ENCODE measurements around the gene SPATA12.

The SPATA12 gene, protein sequence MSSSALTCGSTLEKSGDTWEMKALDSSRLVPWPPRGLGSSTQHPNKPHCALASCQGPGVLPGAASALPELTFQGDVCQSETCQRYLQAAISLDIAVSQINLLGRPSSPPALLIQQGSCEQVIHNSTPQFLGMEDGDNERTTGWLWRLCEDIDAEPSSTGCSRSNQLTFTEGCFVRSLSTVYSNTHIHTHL

DNA sequence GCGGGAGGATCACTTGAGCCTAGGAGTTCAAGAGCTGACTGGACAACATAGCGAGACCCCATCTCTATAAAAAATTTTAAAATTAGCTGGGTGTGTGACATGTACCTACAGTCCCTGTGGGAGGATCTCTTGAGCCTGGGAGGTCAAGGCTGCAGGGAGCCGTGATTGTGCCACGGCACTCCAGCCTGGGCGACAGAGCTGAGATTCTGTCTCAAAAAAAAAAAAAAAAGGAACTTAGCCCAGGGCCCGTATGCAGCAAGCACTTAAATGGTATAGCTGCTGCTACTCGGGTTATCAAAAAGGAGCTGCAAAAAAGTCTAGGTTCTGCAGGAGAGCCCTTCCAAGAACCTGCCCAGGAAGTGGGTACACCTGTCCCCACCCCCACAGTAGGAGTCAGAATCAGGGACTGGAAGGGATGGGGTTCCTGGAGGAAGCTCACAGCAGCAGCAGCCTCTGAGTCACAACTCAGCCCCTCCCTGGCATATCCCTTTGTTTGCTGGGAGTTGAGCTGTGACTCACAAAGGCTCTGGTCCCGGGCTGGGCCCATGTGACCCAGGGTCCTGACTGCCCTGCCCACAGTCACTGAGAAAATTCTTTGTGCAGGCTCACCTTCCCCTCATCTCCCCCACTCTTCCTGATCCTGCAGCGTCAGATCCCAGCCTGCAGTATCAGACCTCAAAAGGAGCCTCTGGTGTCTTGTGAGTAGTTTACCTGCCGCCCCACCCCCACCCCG lies at the start of gene SPATA12:
Gene SPATA12 (plus strand): TSS at position 576 of the 733 bp plus-strand sequence. CDS start 13,031 bp downstream, outside the sequence.
- H3K27me3 ChIP-seq (ENCODE audit: control insufficient read depth, insufficient read depth, low read length) = no peaks in the 10 kb centered on the region
- peaks cover 18% of the 10 kb centered on the region for H3K4me1 ChIP-seq (ENCODE audit: control insufficient read depth, insufficient read depth, low read length)
- H3K4me3 ChIP-seq (ENCODE audit: low read depth, low read length) = 0 out of 2 replicates have a peak within 1 kb of the TSS, but pooled peaks have one; percentile 4
- peak within 1 kb of the TSS; percentile 72 for H3K27ac ChIP-seq (ENCODE audit: low read depth, low read length)
- peak within 1 kb of the TSS; percentile 56 for H3K9ac ChIP-seq (ENCODE audit: low read depth, low read length)
- no peaks in the 10 kb centered on the region for H3K36me3 ChIP-seq (ENCODE audit: control insufficient read depth, insufficient read depth, low read length)
- no peaks in the 10 kb centered on the region for H3K9me3 ChIP-seq (ENCODE audit: control insufficient read depth, insufficient read depth, low read length)

DNA sequence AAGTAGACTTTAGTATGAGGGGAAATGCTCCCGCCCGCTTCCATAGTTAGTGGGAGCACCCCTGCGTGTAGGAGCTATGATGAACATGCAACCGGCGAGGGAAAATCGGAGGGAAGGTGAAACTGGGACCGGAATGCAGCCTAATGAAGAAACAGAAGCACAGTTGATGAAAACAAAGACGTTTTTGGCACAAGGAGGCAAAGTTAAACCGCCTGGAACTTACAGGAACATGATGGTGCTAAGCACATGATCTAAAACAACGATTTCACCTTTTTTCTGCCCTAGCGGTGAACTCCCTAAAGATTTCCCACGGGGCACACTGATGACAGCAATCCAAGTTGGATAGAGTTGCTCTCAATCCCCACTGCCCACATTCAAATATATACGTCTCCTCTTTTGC lies 49.4 kb upstream of the SPATA12 start:
- Histone ChIP-seq H3K27ac (ENCODE audit: low read depth, low read length) (no peak overlapping the region), H3K27me3 (ENCODE audit: control insufficient read depth, insufficient read depth, low read length) (no peaks in the 10 kb centered on the region), H3K4me3 (ENCODE audit: low read depth, low read length) (no peak overlapping the region), H3K4me1 (ENCODE audit: control insufficient read depth, insufficient read depth, low read length) (peaks cover 23% of the 10 kb centered on the region), H3K9ac (ENCODE audit: low read depth, low read length) (no peak overlapping the region; the same call in 1 of the 2 replicates), H3K9me3 (ENCODE audit: control insufficient read depth, insufficient read depth, low read length) (no peaks in the 10 kb centered on the region), H3K36me3 (ENCODE audit: control insufficient read depth, insufficient read depth, low read length) (no peaks in the 10 kb centered on the region)

DNA sequence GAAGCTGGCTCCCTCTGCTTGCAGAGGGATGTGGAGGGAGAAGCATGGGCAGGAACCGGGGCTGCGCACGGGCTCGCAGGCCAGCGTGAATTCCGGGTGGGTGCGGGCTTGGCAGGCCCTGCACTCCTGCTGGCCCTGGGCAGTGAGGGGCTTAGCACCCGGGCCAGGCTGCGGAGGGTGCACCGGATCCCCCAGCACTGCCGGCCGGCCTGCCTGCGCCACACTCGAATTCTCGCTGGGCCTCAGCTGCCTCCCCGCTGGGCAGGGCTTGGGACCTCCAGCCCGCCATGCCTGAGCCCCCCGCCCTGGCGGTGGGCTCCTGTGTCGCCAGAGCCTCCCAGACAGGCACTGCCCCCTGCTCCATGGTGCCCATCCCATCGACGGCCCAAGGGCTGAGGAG lies 47.6 kb upstream of the SPATA12 start:
- no peak overlapping the region for H3K27ac ChIP-seq (ENCODE audit: low read depth, low read length)
- H3K9ac ChIP-seq (ENCODE audit: low read depth, low read length) = no peak overlapping the region
- no peaks in the 10 kb centered on the region for H3K36me3 ChIP-seq (ENCODE audit: control insufficient read depth, insufficient read depth, low read length)
- H3K27me3 ChIP-seq (ENCODE audit: control insufficient read depth, insufficient read depth, low read length) = no peaks in the 10 kb centered on the region
- no peak overlapping the region for H3K4me3 ChIP-seq (ENCODE audit: low read depth, low read length)
- no peaks in the 10 kb centered on the region for H3K9me3 ChIP-seq (ENCODE audit: control insufficient read depth, insufficient read depth, low read length)
- peaks cover 27% of the 10 kb centered on the region for H3K4me1 ChIP-seq (ENCODE audit: control insufficient read depth, insufficient read depth, low read length)

DNA sequence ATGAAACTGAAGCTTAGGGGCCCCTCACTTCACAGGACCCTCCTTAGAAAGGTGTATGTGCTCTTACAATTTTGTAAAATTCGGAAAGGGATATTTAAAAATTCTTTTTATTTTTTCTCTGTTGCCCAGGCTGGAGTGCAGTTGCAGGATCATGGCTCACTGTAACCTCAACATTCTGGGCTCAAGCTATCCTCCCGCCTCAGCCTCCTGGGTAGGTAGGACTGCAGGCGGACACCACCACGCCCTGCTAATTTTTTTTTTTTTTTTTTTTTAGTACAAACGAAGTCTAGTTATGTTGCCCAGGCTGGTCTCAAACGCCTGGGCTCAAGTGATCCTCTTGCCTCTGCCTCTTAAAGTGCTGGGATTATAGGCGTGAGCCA lies 45.1 kb upstream of the SPATA12 start:
- H3K4me1 ChIP-seq (ENCODE audit: control insufficient read depth, insufficient read depth, low read length) = peaks cover 27% of the 10 kb centered on the region
- H3K36me3 ChIP-seq (ENCODE audit: control insufficient read depth, insufficient read depth, low read length) = no peaks in the 10 kb centered on the region
- H3K4me3 ChIP-seq (ENCODE audit: low read depth, low read length) = no peak overlapping the region
- H3K27ac ChIP-seq (ENCODE audit: low read depth, low read length) = peak overlapping the region; percentile 35
- no peaks in the 10 kb centered on the region for H3K27me3 ChIP-seq (ENCODE audit: control insufficient read depth, insufficient read depth, low read length)
- no peaks in the 10 kb centered on the region for H3K9me3 ChIP-seq (ENCODE audit: control insufficient read depth, insufficient read depth, low read length)
- no peak overlapping the region for H3K9ac ChIP-seq (ENCODE audit: low read depth, low read length)

DNA sequence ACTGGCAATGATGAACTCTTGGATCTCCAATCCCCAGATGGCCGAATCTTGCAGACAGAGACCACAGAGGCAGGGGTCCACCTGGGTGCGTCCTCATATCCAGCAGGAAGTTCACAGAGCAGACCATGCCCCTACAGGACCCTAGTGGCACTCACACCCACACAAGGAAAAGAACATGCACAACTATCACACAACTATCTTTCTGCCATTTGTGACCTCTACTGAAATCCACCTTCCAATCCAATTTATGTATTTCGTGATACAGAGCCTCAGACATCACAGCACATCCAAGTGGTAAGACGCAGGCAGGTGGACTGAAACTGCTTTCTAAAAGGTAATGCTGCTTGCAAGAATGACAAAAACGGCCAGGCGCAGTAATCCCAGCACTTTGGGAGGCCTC lies 44.6 kb upstream of the SPATA12 start:
- H3K27ac ChIP-seq (ENCODE audit: low read depth, low read length) = no peak overlapping the region
- no peak overlapping the region for H3K4me3 ChIP-seq (ENCODE audit: low read depth, low read length)
- no peak overlapping the region for H3K9ac ChIP-seq (ENCODE audit: low read depth, low read length)
- H3K4me1 ChIP-seq (ENCODE audit: control insufficient read depth, insufficient read depth, low read length) = peaks cover 27% of the 10 kb centered on the region
- H3K36me3 ChIP-seq (ENCODE audit: control insufficient read depth, insufficient read depth, low read length) = no peaks in the 10 kb centered on the region
- no peaks in the 10 kb centered on the region for H3K9me3 ChIP-seq (ENCODE audit: control insufficient read depth, insufficient read depth, low read length)
- no peaks in the 10 kb centered on the region for H3K27me3 ChIP-seq (ENCODE audit: control insufficient read depth, insufficient read depth, low read length)

DNA sequence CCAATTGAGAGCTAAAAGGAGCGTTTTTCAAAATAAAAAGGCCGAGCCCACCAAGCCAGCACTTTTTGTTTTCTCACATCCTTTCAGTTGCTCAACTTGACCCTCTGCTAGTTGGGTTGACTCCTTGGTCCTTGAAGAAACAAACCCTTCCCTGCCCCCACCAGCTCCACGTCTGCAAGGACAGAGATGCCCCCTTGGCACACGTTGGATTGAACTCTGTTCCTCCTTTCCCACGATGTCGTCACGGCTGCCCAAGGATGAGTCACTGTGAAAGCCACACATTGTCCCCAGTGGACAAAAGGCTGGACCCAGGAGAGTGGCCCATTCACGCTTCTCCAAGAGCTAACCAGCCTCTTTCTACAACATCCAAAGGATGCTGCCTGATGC lies 43.0 kb upstream of the SPATA12 start:
- H3K9me3 ChIP-seq (ENCODE audit: control insufficient read depth, insufficient read depth, low read length) = no peaks in the 10 kb centered on the region
- H3K4me1 ChIP-seq (ENCODE audit: control insufficient read depth, insufficient read depth, low read length) = peaks cover 27% of the 10 kb centered on the region
- H3K4me3 ChIP-seq (ENCODE audit: low read depth, low read length) = no peak overlapping the region
- no peaks in the 10 kb centered on the region for H3K36me3 ChIP-seq (ENCODE audit: control insufficient read depth, insufficient read depth, low read length)
- H3K9ac ChIP-seq (ENCODE audit: low read depth, low read length) = no peak overlapping the region
- peak overlapping the region; percentile 71 for H3K27ac ChIP-seq (ENCODE audit: low read depth, low read length)
- H3K27me3 ChIP-seq (ENCODE audit: control insufficient read depth, insufficient read depth, low read length) = no peaks in the 10 kb centered on the region

DNA sequence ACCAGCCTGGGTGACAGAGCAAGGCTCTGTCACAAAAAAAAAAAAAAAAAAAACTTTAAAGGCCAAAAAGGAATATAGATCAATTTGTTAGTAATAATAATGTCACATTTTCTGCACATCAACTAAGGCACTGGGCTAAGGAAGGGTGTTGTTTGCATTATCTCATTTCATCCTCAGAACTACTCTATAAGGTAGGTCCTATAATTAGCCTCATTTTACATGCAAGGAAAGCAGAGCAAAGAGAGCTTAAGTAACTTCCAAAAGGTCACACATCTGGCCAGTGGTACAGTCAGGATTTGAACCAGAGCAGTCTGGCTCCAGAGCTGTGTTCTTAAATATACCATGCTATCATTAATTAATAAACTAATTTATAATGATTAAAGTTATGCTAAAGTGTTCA lies 42.2 kb upstream of the SPATA12 start:
- no peaks in the 10 kb centered on the region for H3K9me3 ChIP-seq (ENCODE audit: control insufficient read depth, insufficient read depth, low read length)
- no peak overlapping the region for H3K4me3 ChIP-seq (ENCODE audit: low read depth, low read length)
- H3K27ac ChIP-seq (ENCODE audit: low read depth, low read length) = no peak overlapping the region
- no peak overlapping the region for H3K9ac ChIP-seq (ENCODE audit: low read depth, low read length)
- peaks cover 27% of the 10 kb centered on the region for H3K4me1 ChIP-seq (ENCODE audit: control insufficient read depth, insufficient read depth, low read length)
- no peaks in the 10 kb centered on the region for H3K36me3 ChIP-seq (ENCODE audit: control insufficient read depth, insufficient read depth, low read length)
- no peaks in the 10 kb centered on the region for H3K27me3 ChIP-seq (ENCODE audit: control insufficient read depth, insufficient read depth, low read length)

DNA sequence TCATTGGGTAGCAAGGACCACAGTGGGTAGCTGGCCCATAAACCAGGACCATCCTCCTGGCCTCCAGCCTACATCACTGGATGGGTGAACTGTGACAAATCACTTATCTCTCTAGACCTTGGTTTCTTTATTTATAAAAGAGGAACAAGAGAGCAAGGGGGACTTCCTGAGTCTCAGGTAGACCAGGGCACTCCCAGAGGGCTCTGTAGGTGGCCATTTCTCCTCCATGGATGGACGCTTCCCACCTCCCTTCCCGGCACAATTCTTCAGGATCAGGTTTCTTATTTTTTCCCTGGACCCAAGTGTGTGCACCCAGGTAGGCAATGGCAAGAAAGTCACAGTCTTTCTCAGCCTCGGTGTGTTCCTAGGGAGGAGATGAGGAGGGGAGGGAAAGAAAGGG lies 41.4 kb upstream of the SPATA12 start:
- H3K27ac ChIP-seq (ENCODE audit: low read depth, low read length) = no peak overlapping the region

DNA sequence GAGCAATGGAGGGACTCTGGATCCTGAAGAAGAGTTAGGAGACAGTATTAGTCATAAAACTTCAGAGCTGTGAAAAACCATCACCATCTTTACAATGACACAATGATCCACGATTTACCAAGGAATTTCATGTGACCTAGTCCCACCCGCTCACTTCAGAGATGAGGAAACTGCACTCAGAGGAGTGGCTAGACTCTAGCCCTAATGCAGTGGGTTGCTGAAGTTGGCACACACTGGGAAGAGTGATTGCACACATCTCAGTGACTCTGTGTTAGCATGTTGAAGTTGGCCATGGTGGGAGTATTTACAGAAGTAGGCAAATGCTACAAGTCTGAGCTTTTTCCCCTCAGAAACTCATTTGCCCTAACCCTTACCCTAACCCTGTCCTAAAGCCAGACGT lies 35.2 kb upstream of the SPATA12 start:
- Histone ChIP-seq H3K36me3 (ENCODE audit: control insufficient read depth, insufficient read depth, low read length) (no peaks in the 10 kb centered on the region), H3K9me3 (ENCODE audit: control insufficient read depth, insufficient read depth, low read length) (no peaks in the 10 kb centered on the region), H3K9ac (ENCODE audit: low read depth, low read length) (no peak overlapping the region), H3K27ac (ENCODE audit: low read depth, low read length) (no peak overlapping the region), H3K4me1 (ENCODE audit: control insufficient read depth, insufficient read depth, low read length) (no peaks in the 10 kb centered on the region), H3K27me3 (ENCODE audit: control insufficient read depth, insufficient read depth, low read length) (no peaks in the 10 kb centered on the region), H3K4me3 (ENCODE audit: low read depth, low read length) (no peak overlapping the region)

More for the DNA sequence above, 41.4 kb upstream of the SPATA12 start:
- no peak overlapping the region for H3K9ac ChIP-seq (ENCODE audit: low read depth, low read length)
- no peak overlapping the region for H3K4me3 ChIP-seq (ENCODE audit: low read depth, low read length)
- H3K36me3 ChIP-seq (ENCODE audit: control insufficient read depth, insufficient read depth, low read length) = no peaks in the 10 kb centered on the region
- no peaks in the 10 kb centered on the region for H3K27me3 ChIP-seq (ENCODE audit: control insufficient read depth, insufficient read depth, low read length)
- H3K9me3 ChIP-seq (ENCODE audit: control insufficient read depth, insufficient read depth, low read length) = no peaks in the 10 kb centered on the region
- H3K4me1 ChIP-seq (ENCODE audit: control insufficient read depth, insufficient read depth, low read length) = peaks cover 27% of the 10 kb centered on the region

DNA sequence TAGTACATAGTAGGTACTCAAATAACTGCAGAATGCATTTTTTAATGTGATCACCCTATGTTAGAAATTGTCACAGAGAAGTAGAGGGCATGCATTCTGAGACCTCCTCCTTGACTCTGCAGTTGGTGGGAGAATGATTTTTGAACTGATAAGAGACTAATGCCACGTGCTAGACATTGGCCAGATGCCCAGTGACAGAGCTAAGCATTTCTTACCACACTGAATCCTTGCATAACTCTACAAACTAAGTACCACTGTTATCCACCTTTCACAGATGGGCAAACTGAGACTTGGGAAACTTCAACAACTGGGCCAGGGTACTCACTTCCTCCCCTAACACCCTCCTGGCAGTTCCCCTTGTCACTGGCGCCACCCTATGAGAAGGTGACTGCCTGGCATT lies 33.5 kb upstream of the SPATA12 start:
- no peaks in the 10 kb centered on the region for H3K27me3 ChIP-seq (ENCODE audit: control insufficient read depth, insufficient read depth, low read length)
- no peak overlapping the region for H3K27ac ChIP-seq (ENCODE audit: low read depth, low read length)
- H3K9me3 ChIP-seq (ENCODE audit: control insufficient read depth, insufficient read depth, low read length) = no peaks in the 10 kb centered on the region
- no peak overlapping the region for H3K9ac ChIP-seq (ENCODE audit: low read depth, low read length)
- H3K4me3 ChIP-seq (ENCODE audit: low read depth, low read length) = no peak overlapping the region
- H3K4me1 ChIP-seq (ENCODE audit: control insufficient read depth, insufficient read depth, low read length) = no peaks in the 10 kb centered on the region
- no peaks in the 10 kb centered on the region for H3K36me3 ChIP-seq (ENCODE audit: control insufficient read depth, insufficient read depth, low read length)

DNA sequence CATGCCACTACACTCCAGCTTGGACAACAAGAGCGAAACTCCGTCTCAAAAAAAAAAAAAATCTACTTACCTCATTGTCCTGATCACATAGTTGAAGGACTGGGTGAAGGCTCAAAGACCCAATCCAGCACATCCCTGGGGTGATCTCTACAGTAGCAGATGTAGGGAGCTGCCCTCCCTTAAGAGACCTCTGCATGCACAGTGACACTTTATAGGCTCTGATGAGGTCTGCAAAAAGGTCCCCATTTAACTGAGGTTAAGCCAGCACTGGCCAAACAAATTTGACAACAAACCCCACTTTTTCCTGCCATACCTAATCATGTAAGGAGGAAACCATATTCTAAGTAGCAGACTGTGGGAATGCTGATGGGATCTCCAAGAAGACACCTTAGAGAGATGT lies 31.1 kb upstream of the SPATA12 start:
- H3K36me3 ChIP-seq (ENCODE audit: control insufficient read depth, insufficient read depth, low read length) = no peaks in the 10 kb centered on the region
- no peaks in the 10 kb centered on the region for H3K27me3 ChIP-seq (ENCODE audit: control insufficient read depth, insufficient read depth, low read length)
- no peaks in the 10 kb centered on the region for H3K9me3 ChIP-seq (ENCODE audit: control insufficient read depth, insufficient read depth, low read length)
- no peaks in the 10 kb centered on the region for H3K4me1 ChIP-seq (ENCODE audit: control insufficient read depth, insufficient read depth, low read length)
- no peak overlapping the region for H3K4me3 ChIP-seq (ENCODE audit: low read depth, low read length)
- no peak overlapping the region for H3K9ac ChIP-seq (ENCODE audit: low read depth, low read length)
- H3K27ac ChIP-seq (ENCODE audit: low read depth, low read length) = no peak overlapping the region
